Retinal pigment epithelial cell (primary cell): Measurements from ENCODE around the gene MIEN1.

Source experiments
- DNase-seq: peaks from one replicate; pipeline ENCODE4 v3.0.0-alpha.2; 2010; ENCODE audit warnings: low read depth
- H3K4me3 ChIP-seq: 2 replicates; pipeline ENCODE4 v1.5.1; 2011; ENCODE audit warnings: mild to moderate bottlenecking, low read length, control low read depth, moderate library complexity
- TF ChIP-seq, protein P1 (sequence below): conservative IDR thresholded peaks from 2 replicates; pipeline ENCODE4 v1.5.1; 2011; ENCODE audit warnings: low read depth, low read length, control low read depth, inconsistent platforms

Gene MIEN1

GRCh38 chr17:39709998-39710964, 20.1 kb downstream of the MIEN1 start:
- TF ChIP-seq, protein P1, sequence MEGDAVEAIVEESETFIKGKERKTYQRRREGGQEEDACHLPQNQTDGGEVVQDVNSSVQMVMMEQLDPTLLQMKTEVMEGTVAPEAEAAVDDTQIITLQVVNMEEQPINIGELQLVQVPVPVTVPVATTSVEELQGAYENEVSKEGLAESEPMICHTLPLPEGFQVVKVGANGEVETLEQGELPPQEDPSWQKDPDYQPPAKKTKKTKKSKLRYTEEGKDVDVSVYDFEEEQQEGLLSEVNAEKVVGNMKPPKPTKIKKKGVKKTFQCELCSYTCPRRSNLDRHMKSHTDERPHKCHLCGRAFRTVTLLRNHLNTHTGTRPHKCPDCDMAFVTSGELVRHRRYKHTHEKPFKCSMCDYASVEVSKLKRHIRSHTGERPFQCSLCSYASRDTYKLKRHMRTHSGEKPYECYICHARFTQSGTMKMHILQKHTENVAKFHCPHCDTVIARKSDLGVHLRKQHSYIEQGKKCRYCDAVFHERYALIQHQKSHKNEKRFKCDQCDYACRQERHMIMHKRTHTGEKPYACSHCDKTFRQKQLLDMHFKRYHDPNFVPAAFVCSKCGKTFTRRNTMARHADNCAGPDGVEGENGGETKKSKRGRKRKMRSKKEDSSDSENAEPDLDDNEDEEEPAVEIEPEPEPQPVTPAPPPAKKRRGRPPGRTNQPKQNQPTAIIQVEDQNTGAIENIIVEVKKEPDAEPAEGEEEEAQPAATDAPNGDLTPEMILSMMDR, result no peak
- H3K4me3 ChIP-seq, result no peak overlapping the region
- no peak for DNase-seq

GRCh38 chr17:39709319-39709997, 20.9 kb downstream of the MIEN1 start:
- no peak overlapping the region for H3K4me3 ChIP-seq
- DNase-seq, result no peak
- TF ChIP-seq, protein P1, result no peak

GRCh38 chr17:39706921-39707337, 23.4 kb downstream of the MIEN1 start:
- TF ChIP-seq, protein P1, result no peak
- no peak overlapping the region for H3K4me3 ChIP-seq
- DNase-seq, result no peak

DNA sequence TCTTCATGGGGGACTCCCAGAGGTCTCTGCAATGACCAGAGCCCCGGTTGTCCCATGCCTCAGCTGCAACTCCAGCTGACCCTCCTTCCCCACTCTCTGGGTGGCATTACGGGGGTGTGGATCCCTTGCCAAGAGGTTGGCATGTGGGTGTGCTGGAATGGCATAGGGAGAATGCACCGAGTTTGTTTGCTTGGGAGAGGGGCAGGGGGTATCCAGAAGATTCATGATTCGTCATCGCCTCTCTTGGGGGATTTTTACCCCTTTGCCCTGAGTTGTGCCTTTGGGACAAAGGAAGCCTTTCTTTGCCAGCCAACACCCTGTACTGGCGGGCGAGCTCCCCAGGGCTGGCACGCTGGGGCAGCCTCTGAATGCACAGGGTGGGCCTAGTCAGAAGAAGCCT, 23.9 kb downstream of the MIEN1 start:
- DNase-seq, result no peak
- no peak overlapping the region for H3K4me3 ChIP-seq

DNA sequence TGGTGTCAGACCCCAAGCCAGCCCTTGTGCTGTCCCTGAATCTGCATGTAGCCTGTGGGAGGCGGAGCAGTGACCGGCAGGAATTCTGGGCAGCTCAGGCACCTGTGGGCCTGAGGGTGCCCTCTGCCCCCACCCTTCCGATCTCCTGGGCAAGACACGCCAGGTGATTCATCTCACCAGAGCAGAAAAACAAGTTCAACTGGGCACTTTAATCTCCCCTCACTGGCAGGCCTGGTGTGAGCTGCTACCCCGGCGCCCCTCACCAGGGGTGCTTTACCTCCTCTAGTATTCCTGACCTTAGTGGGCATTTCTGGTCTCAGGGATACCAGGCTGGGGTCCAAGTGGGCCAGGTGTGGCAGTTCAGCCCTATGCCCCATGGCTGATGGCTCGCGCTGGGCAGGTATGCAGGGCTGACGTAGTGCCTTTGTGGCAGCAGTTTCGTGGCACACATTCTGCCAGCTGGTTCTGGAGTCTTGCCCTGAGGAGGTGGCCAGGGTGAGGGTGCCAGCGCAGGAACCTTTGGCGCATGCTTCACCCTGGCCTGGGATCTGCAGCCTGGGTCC, 24.5 kb downstream of the MIEN1 start:
- TF ChIP-seq, protein P1, result no peak
- no peak overlapping the region for H3K4me3 ChIP-seq
- no peak for DNase-seq

More for the DNA sequence above, 23.9 kb downstream of the MIEN1 start:
- TF ChIP-seq, protein P1, result no peak

DNA sequence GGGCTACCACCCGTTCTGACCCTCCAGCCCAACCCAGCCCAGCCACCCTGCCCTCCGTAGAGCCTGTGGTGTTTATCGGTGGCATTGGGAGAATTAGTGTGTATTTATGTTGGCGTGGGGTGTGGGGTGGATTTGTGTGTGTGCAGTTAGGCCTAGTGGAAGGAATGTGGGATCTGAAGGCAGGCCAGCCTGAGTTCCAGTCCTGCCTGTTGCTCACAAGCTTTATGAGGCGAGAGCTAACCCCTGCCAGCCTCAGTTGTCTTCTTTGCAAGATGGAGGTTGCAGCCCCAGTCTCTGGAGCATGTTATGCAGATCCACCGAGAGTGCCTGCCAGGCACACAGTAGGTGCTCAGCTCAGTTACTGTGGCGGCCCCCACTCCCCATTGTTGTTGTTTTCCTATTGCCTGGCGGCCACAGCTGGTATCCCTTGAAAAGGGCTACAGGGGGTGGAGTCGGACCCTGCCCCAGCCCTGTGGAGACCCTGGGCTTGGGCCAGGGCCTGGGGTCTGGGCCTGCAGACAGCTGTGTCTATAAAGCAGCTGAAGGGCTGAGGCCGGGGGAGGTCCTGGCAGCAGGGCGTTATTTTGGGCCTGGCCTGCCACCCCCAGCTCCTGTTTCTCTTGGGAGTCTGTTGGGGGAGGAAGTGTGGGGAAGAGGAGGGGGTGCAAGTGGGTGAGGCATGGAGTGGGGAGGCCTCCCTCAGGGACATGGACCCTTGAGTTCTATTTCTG, 25.3 kb downstream of the MIEN1 start:
- TF ChIP-seq, protein P1, result peak; percentile 25
- no peak for DNase-seq
- H3K4me3 ChIP-seq, result no peak overlapping the region
